NOMO-1 (cell line): ENCODE measurements around the gene LYPLAL1.

ENCODE experiments used
- DNase-seq, 2 experiments: peaks; one replicate each; lab custom pipeline; 2025; ENCODE audit not compliant: unreplicated experiment in 2 of 2; lab: John Stamatoyannopoulos, UW

Gene LYPLAL1

GRCh38 chr1:219173758-219174459, at the start of gene LYPLAL1:
LYPLAL1 (plus strand) TSS chr1:219173878; CDS start chr1:219173891, 13 bp downstream.
- DNase-seq, result peak; percentile 82 to 84

GRCh38 chr1:219124163-219124562, 49.5 kb upstream of the LYPLAL1 start:
- no peak for DNase-seq

GRCh38 chr1:219125342-219125741, 48.3 kb upstream of the LYPLAL1 start:
- DNase-seq, result no peak

- DNase-seq, result no peak
These were observed 47.3 kb upstream of the LYPLAL1 start for GRCh38 chr1:219126377-219126776.

GRCh38 chr1:219128957-219129356, 44.7 kb upstream of the LYPLAL1 start:
- no peak for DNase-seq

- DNase-seq, result no peak
These were observed 43.2 kb upstream of the LYPLAL1 start for GRCh38 chr1:219130366-219130935.

GRCh38 chr1:219132939-219133338, 40.7 kb upstream of the LYPLAL1 start:
- no peak for DNase-seq

GRCh38 chr1:219138747-219139146, 34.9 kb upstream of the LYPLAL1 start:
- no peak for DNase-seq

GRCh38 chr1:219140303-219140877, 33.3 kb upstream of the LYPLAL1 start:
- DNase-seq, result no peak

- no peak for DNase-seq
These were observed 29.9 kb upstream of the LYPLAL1 start for GRCh38 chr1:219143735-219144134.

- peak; percentile 74 to 94 for DNase-seq
These were observed 28.9 kb upstream of the LYPLAL1 start for GRCh38 chr1:219144658-219145315.

- no peak for DNase-seq
These were observed 26.1 kb upstream of the LYPLAL1 start for GRCh38 chr1:219147571-219148019.

GRCh38 chr1:219149009-219149577, 24.6 kb upstream of the LYPLAL1 start:
- DNase-seq, result no peak

- no peak for DNase-seq
These were observed 23.7 kb upstream of the LYPLAL1 start for GRCh38 chr1:219149953-219150352.

GRCh38 chr1:219150913-219151312, 22.8 kb upstream of the LYPLAL1 start:
- no peak for DNase-seq

GRCh38 chr1:219151467-219151866, 22.2 kb upstream of the LYPLAL1 start:
- no peak for DNase-seq

GRCh38 chr1:219152751-219153150, 20.9 kb upstream of the LYPLAL1 start:
- no peak for DNase-seq

- DNase-seq, result no peak
These were observed 20.0 kb upstream of the LYPLAL1 start for GRCh38 chr1:219153723-219154122.

- no peak for DNase-seq
These were observed 18.5 kb upstream of the LYPLAL1 start for GRCh38 chr1:219155135-219155534.

GRCh38 chr1:219159946-219160645, 13.6 kb upstream of the LYPLAL1 start:
- DNase-seq, result no peak

- no peak for DNase-seq
These were observed 12.7 kb upstream of the LYPLAL1 start for GRCh38 chr1:219160967-219161366.
